22Rv1 (cell line): ENCODE results near the gene CDYL.

ENCODE experiments used
- ZFX ChIP-seq: fragments of 450-650 bp; IDR thresholded peaks from 2 replicates; pipeline ENCODE4 v1.6.1; 2017; ENCODE audit warnings: antibody characterized with exemption, borderline replicate concordance
- TF ChIP-seq, protein P1 (sequence below): fragments of 450-650 bp; IDR thresholded peaks from 2 replicates; pipeline ENCODE4 v1.5.1; 2017; ENCODE audit warnings: mild to moderate bottlenecking

DNA sequence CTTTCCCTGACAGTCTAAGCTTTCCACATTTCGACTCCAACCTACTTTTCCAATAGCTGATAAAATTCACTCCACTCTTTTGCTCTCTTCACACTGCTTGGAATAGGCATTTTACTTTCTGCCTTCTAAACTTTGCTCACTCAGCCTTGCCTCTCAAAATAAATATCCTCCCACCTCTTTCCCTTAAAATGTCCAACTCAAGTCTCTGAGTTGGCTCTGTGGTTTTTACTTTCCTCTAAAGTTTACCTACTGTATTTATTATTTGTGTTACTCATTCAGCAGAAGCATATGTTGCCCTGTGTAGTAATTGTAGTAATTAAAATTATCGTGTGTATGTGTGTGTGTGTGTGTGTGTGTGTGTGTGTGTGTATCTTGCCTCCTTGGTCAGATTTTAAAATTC is 20.0 kb upstream of the CDYL start:
- TF ChIP-seq, protein P1, sequence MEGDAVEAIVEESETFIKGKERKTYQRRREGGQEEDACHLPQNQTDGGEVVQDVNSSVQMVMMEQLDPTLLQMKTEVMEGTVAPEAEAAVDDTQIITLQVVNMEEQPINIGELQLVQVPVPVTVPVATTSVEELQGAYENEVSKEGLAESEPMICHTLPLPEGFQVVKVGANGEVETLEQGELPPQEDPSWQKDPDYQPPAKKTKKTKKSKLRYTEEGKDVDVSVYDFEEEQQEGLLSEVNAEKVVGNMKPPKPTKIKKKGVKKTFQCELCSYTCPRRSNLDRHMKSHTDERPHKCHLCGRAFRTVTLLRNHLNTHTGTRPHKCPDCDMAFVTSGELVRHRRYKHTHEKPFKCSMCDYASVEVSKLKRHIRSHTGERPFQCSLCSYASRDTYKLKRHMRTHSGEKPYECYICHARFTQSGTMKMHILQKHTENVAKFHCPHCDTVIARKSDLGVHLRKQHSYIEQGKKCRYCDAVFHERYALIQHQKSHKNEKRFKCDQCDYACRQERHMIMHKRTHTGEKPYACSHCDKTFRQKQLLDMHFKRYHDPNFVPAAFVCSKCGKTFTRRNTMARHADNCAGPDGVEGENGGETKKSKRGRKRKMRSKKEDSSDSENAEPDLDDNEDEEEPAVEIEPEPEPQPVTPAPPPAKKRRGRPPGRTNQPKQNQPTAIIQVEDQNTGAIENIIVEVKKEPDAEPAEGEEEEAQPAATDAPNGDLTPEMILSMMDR = no peak
- no peak for TF ChIP-seq ZFX
